Activated effector memory CD4-positive, alpha-beta T cell treated with Interleukin-2 at 50 U/mL for 16 hours (primary cell): Measurements from ENCODE around the gene PPP2R2C.

ENCODE experiments used
- DNase-seq: peaks from one replicate; pipeline ENCODE4 v3.0.0-alpha.2; 2020

PPP2R2C gene

DNA sequence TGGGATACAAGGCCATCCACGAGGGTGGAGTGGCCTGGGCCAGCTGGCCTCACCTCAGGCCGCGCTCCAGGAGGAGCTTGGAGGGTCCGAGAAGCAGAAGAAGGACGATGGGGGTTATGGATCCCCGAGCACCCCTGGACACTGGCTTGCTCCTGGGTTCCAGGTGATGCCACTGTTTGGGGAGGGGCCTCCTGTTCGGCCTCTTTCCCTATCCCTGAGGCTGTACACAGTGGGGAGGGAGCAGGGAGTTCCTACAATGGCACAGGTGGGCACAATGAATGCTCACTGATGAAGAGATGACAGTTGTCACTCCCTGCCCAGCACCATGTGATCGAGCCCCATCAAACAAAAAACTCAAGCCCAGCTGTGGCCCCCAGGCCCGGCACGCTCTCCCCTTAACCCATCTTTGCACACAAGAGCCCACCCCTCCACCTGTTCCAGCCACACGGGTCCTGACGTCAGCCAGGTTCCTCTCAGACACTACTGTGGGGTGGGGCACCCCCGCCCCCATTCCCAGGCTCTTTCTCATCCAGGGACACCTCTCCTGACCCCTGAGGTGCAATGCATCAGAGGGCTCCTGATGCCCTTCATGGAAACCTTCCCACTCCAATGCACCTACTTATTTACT is 132.5 kb downstream of the PPP2R2C start:
- no peak for DNase-seq

- DNase-seq, result no peak
Measured at GRCh38 chr4:6338951-6339817, 133.2 kb downstream of the PPP2R2C start.

DNA sequence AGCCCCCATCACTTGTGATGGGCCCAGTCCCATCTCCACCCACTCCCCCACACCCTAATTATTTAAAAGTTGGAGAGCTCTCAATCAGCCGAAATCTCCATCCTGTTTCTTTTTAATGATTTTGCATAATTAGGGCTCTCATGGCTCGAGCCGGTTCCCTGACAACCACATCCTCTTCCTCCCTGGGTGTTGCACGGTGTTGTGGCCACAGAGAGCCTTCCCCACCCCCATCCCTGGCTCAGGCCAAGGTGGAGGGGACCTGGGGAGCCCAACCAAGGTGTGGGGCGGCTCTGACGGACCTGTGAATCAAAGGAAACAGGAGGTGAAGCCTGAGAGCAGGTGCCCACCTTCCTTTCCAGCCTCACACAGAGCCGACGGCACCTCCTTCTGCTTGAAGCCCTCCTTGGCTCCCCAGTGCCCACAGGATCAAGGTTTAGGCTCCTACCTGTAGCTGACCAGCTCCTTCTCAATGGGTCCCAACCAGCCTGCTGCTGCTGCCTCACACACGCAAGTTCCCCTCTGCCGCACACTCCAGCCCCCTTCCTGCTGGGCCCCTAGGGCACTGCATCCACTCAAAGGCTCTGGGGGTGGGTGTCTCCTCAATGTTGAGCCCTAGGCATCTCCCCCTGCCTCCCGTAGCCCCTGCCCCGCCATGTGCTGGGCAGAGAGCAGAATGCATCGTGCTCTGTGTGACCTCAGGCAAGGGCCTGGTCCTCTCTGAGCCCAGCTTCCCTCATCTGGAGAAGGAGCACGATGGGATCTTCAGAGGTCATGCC is 134.1 kb downstream of the PPP2R2C start:
- peak; percentile 20 for DNase-seq

DNA sequence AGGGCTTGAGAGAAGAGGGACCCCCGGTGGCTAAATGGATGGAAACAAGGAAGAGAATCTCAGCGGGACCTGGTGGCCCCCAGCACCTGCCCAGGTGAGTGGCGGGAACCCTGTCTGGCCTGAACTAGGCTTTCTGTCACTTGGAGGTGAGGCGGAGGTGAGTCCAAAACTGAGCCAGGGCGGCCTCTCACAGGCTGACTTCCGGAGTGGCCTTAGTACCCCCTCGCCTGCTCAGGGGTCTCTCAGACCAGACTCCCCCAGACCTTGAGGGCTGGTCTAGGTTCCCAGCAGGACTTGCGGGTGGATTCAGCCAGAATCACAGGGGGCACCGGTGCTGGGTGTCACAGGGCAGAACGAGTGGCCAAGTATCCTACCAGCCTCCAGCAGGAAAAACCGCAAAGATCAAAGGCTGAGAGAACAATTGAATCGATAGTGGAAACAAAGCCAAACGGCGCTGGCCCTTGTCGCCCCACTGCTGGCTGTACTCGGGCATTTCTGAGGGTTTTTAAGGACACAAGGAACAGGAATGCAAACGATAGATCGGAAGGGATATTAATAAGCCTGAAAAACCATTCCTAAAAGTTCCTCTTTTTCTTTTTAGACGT is 135.0 kb downstream of the PPP2R2C start:
- DNase-seq, result no peak

DNA sequence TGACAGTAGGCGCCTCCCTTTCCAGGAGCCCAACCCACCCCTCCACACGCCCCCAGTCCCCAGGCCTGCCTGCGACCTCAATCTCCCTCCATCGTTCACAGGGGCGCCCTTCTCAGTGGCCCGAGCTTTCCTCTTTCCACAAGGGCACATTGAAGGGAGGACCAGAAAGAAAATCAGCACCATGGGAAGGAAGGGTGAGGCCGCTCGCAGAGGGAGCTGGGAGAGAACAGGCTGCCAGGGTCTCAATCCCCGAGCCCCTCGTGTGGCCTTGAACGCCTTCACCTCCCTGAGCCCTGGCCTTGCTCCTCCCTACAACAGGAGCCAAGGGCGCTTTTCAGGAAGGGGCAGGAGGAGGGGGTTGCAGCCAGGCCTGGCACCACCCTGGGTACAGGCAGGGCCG is 136.2 kb downstream of the PPP2R2C start:
- DNase-seq, result no peak

GRCh38 chr4:6335040-6335590 is 137.3 kb downstream of the PPP2R2C start:
- DNase-seq, result no peak

GRCh38 chr4:6334203-6334887 is 138.1 kb downstream of the PPP2R2C start:
- no peak for DNase-seq

DNA sequence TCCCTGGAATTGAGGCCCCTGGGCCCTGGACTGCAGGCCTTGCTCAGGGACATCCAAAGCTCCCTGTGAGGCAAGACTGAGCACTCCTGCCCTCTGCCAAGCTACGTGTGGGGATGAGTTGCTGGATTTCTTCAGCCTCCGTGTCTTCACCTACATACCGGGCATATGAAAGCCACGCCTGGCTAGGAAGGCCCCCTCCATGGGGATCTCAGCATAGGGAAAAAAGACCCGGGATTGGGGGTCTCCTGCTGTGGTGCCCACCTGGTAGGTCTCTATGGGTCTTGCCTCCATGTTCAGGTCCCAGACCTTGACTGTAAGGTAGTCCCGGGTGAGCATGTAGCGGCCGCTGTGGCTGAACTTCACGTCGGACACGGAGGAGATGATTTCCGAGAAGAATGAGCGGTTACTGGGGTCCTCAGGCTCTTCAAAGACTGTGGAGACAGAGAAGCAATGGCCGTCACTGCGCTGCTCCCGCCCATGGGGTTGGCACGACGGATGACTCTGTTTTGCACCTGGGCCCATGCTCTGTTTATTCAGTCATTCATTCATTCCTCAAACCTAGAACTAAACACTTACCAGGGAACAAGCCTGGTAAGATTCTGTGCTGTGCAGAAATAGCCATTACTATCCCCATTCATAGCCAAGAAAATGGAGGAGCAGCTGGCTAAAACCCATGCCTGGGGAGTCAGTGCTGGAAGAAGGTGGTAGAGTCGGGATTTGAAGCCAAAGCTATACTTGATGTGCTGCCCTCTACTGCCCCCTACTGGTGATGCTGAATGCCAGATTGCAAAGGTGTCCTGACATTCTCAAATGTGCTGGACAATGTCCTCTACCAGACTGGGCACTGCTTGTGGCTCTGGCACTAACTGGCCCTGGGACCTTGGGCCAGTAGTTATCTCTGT is 138.9 kb downstream of the PPP2R2C start:
- no peak for DNase-seq

DNA sequence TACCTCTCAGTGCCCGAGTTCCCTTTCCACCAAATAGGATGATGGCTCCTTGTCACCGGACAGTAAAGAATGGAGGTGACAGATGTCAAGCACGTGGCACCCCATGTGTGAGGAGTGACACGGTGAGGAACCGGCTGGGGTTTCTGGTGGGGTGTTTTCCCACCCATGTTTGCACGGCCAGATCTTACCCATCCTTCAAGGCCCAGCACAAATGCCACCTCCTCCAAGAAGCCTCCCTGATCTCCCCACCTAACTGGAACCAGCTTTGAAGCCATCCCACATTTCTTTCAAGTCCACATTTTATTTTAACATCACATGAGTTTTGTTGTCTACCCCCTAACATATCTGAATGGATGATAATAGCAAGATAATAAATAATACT is 139.8 kb downstream of the PPP2R2C start:
- no peak for DNase-seq

DNA sequence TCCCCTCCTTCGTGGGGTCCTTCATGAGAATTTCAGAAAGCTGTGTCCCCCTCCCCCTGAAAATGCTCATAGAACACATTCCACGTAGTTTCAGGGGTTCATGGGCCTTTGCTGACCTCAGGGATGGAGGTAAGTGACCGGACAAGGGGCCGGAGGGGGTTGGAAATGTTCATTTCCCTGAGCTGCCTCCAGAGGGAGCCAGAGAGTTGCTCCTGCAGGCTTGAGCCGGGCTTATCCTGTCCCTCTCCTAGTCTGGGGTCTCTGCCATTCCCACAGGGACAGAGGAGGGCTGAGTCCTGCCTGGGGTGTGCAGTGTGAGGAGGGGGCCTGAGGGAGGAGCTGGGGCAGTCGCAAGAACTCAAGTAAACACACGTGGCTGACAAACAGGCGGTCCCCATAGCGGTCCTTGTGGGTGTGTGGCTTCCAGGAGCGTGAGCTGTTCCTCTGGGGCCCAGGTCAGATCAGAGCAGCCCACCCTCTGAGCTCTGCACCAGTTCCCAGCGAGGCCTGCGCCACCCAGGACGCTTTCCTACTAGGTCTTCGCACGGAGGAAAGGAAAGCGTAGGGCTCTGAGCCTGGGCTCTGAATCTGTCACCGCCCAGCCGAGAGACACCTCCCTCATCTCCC is 140.3 kb downstream of the PPP2R2C start:
- DNase-seq, result no peak

DNA sequence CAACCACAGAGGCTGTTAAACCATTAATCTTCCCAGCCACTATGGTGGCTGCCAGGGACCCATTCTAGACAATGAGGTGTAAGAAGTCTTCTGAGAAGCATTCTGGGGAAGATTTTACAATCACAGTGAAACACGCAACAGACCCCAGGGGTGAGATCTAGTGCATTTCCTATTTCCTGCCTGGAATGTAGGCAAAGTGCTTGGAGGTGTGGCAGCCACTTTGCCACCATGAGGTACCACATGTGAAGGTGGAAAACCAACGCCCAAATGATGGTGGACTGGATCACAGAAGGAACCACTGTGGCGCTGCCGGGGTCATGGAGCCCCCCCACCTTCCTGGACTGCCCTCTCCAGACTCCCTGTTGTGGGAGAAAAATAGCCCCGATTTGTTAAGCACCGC is 140.9 kb downstream of the PPP2R2C start:
- DNase-seq, result no peak

GRCh38 chr4:6331018-6331417 is 141.4 kb downstream of the PPP2R2C start:
- no peak for DNase-seq

DNA sequence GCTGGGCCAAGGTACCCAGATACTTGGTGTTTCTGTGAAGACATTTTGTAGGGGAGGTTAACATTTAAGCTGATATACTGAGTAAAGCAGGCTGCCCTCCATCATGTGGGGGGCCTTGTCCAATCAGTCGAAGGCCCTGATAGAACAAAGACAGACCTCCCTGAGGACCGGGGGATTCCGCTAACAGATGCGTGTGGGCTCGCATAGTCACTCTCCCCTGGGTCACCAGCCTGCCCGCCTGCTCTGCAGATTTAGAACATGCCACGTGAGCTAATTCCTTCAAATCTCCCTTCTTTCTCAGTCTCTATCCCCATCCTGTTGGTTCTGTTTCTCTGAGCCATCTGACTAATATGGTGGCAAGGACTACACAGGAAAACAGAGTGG is 142.0 kb downstream of the PPP2R2C start:
- DNase-seq, result no peak

DNA sequence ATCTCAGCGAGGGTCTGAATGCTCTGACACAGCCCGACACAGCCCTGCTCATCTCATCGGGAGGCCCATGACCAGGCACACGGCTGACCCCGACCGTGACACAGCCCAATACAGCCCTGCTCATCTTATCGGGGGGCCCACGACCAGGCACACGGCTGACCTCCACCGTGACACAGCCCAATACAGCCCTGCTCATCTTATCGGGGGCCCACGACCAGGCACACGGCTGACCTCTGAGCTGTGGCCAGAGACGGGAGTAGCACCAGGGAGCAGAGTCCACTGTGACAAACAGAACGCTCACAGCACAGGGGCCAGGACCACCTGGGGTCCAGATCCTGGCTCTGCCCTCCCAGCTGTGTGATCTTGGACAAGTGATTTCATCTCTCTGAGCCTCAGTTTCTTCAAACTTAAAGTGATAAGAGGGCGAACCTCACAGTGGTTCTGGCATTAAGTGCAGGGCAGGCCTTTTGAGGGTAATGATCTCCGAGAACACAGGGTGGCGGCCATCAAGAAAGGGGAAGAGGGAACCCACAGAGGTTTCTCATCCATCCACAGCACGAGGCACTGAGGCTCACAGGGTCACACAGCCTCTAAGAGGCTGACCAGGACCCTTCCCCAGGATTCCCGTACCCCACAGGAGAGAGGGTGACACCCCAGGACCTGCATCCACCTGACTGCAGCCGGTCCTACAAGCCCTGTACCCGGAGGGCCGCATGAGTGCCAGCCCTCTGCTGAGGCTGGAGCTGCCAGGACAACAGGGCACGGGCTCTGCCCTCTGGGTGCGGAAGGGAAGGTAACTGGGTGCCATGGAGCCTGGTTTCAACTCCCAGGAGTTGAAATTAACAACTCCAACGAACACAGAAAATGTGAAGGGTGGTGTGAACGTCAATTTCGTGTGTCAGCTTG is 142.7 kb downstream of the PPP2R2C start:
- no peak for DNase-seq

DNA sequence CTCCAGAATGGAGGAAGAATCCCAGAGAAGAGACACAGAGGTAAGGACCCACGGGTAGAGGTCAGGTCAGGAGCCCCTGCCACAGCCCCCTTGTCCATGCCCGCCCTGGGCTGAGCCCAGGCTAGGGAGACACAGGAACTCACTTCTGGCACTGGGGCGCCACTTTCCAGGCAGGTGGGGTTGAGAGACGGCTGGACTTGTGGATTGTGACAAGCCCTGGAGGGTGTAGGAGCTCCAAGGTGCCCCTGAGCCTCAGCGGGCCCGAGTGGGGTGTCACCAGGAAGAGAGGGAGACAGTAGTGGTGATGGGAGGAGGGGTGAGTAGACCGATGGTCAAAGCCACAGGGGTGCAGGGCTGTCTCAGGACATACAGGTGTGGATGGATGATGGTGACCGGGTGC is 143.9 kb downstream of the PPP2R2C start:
- no peak for DNase-seq

DNA sequence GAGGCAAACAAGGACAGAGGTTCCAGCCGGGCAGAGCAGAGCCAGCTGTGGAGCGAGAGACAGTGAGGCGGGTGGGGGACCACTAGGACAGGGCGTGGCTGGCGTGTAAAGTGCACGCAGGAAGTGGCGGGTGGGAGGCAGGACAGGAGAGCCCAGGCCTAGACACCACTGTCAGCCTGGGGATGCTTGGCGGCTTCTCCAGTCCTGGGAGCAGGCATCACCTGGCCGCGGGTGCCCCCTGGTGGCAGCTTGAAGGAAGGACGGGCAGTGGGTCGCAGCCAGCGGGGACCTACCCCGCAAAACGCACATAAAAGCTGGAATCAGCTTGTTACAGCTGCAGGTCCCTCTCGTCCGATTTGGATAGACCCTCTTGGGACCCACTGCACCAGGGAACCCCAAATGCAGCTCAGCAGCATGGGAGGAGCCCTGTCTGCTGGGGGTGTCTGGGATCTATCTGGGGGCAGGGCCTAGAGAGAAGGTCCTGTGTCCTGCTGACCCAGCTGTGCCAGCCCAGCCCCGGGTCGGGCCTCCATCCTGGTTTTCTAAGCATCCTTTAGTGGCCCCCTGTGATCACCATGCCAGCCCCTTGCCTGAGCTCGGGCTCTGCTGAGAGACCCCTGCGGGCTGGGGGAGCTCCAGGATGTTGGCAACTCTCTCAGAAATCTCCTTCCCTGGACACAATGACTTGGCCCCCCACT is 145.0 kb downstream of the PPP2R2C start:
- DNase-seq, result peak; percentile 64

DNA sequence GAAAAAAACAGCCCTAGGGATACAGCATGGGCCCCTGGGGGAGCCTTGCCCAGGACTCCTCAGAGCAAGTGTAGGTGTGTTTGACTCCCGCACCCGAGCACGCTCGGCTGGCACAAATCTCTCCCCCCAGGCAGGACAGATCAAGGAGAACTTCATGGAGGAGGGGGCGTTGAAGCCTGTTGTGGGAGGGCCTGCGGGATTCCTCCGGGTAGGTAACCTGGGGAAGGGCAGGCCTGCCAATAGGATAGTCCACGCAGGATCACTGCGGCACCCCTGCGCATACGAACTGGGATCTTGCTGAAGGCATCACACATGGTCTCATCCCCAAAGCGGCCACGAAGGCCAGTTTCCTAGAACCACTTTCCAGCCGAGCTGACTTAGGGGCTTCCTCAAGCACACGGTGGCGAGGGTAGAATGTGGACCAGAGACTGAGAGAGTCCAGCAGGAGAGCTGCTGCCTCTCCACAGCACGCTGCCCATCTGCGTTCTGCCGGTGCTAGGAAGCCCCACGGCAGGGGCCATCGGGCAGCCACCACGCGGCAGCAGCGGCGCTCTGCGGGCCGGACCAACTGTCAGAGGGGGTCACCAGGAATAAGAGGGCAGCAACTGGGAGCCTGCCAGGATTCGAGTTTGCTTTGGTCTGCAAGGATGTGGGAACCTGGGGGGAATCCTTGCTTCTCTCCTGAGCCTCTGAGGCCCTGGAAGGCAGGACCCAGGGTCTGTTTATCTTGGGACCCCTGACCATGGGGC is 145.9 kb downstream of the PPP2R2C start:
- DNase-seq, result no peak

GRCh38 chr4:6325788-6326290 is 146.6 kb downstream of the PPP2R2C start:
- no peak for DNase-seq
